Panc1 (cell line): Measurements from ENCODE around the gene INPP1. TPM values are rescaled to one million over a fixed set of nuclear protein-coding genes. Genes with fewer than 3 reads are reported as not detected.

Source experiments
- ATAC-seq: fragments of 200-7000 bp; cut with Tn5 transposase; 2 replicates; pipeline ENCODE4 v1.9.1; 2020; ENCODE audit warnings: mild to moderate bottlenecking, moderate library complexity
- BruUV-seq: library from RNA; stranded (reverse); fragments of 400-500 nt; replicated peaks from 2 replicates; lab custom pipeline; 2021; lab: Mats Ljungman, UMichigan
- CTCF ChIA-PET: fragments of 300-600 bp; sonication (Branson Sonifier 250); formaldehyde crosslinking; loops from one replicate; lab custom pipeline; 2022; ENCODE audit warnings: antibody characterized with exemption; lab: Charles Lee
- POLR2A ChIA-PET: fragments of 300-600 bp; sonication (Branson Sonifier 250); formaldehyde crosslinking; loops from one replicate; lab custom pipeline; 2022; ENCODE audit warnings: antibody characterized with exemption; lab: Charles Lee
- DNase-seq: peaks from one replicate; pipeline ENCODE4 v3.0.0-alpha.2; 2010; ENCODE audit warnings: low read depth, low spot score
- H3K27ac ChIP-seq: 2 replicates; pipeline ENCODE4 v1.5.1; 2011; ENCODE audit warnings: mild to moderate bottlenecking, low read length, inconsistent platforms
- H3K27me3 ChIP-seq: fragments of 200-500 bp; sonication (Bioruptor generic); 2 replicates; pipeline ENCODE4 v1.6.0; 2014; ENCODE audit warnings: low read length, inconsistent platforms; ENCODE audit not compliant: control insufficient read depth, insufficient read depth
- H3K36me3 ChIP-seq: fragments of 200-500 bp; sonication (Bioruptor generic); 2 replicates; pipeline ENCODE4 v1.5.1; 2014; ENCODE audit warnings: inconsistent platforms, mild to moderate bottlenecking, low read length, moderate library complexity; ENCODE audit not compliant: control insufficient read depth, insufficient read depth
- H3K4me1 ChIP-seq: 2 replicates; pipeline ENCODE4 v1.5.1; 2011; ENCODE audit warnings: inconsistent platforms, mild to moderate bottlenecking, low read length, moderate library complexity; ENCODE audit not compliant: control insufficient read depth, insufficient read depth
- H3K4me3 ChIP-seq, 2 experiments: 2 replicates each; pipeline ENCODE4 v1.5.1; 2011 to 2012; ENCODE audit warnings: low read depth in 2 of 2, low read length in 2 of 2, mild to moderate bottlenecking in 2 of 2, inconsistent platforms in 1 of 2, moderate library complexity in 1 of 2
- H3K9me3 ChIP-seq: fragments of 200-500 bp; sonication (Bioruptor generic); 2 replicates; pipeline ENCODE4 v1.5.1; 2014; ENCODE audit warnings: low read depth, mild to moderate bottlenecking, inconsistent platforms, low read length, moderate library complexity; ENCODE audit not compliant: control insufficient read depth, insufficient read depth
- CTCF ChIP-seq: fragments of 450-650 bp; IDR thresholded peaks from 2 replicates; pipeline ENCODE4 v1.5.1; 2017; ENCODE audit warnings: mild to moderate bottlenecking
- POLR2AphosphoS5 ChIP-seq: IDR thresholded peaks from 2 replicates; pipeline ENCODE4 v1.6.1; 2012; ENCODE audit warnings: mild to moderate bottlenecking, low read depth, low read length, moderate library complexity
- REST ChIP-seq, 2 experiments: IDR thresholded peaks; 2 replicates each; pipeline ENCODE4 v1.6.1; 2011 to 2012; ENCODE audit warnings: low read depth in 2 of 2, control low read depth in 1 of 2, low read length in 1 of 2, mild to moderate bottlenecking in 1 of 2, moderate library complexity in 1 of 2; ENCODE audit not compliant: insufficient read depth in 1 of 2
- SIN3A ChIP-seq: IDR thresholded peaks from 2 replicates; pipeline ENCODE4 v1.6.1; 2012; ENCODE audit warnings: low read depth, mild to moderate bottlenecking, low read length, moderate library complexity, borderline replicate concordance; ENCODE audit not compliant: insufficient read depth
- TCF7L2 ChIP-seq: IDR thresholded peaks from 2 replicates; pipeline ENCODE4 v1.6.1; 2011; ENCODE audit warnings: mild to moderate bottlenecking, low read depth, low read length, inconsistent platforms
- in situ Hi-C: cut with HindIII; loops from 2 replicates; pipeline ENCODE4 v1.10.0; 2016; ENCODE audit warnings: low sequenced_read_pairs, low pct_unique_long_range_greater_than_20kb
- intact Hi-C: fragments of 100-400 bp; cut with micrococcal nuclease; formaldehyde crosslinking; loops from one replicate; pipeline ENCODE4 v1.10.0; 2022; ENCODE audit not compliant: unreplicated experiment
- total RNA-seq: library from RNA; stranded (reverse); gene quantifications from one replicate; pipeline ENCODE4 v1.2.1, GENCODE V29; 2021; ENCODE audit not compliant: unreplicated experiment

INPP1 gene
- total RNA-seq, 1 experiment from 2014 or later = 10.8 TPM

DNA sequence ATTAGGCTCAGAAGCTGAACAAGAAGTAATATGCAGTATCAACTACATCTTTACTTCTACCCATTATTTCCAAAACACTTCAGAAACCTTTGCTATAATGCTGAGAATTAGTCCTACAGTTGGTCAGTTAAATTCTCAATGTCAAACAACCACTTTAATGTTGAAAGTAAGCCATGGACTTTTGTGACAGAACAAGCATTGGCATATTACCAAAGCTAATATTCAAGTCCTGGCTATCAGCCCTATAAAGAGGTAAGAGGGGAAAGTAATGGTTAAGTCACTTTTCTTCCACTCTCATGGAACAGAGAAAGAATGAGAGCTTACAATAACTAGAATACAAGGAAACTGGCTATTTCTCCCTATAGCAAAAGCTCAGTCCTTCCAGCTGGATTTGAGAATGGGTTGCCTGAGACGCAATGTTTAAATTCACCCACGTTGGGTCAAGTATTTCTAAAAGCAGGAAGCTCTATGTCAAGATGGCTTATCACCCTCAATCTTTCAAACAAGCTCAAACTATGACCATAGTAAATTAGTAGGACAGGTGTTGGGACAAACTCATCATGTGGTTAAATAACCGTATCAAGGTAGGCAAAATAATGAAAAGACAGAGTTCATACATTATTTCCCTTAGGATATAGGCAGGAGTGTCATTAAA, 33.3 kb downstream of the INPP1 start:
- TF ChIP-seq REST (IDR thresholded peaks at IDR 0.05; ENCODE audit: insufficient read depth in 1 of 2, low read depth in 2 of 2, low read length in 1 of 2) = no peak
- TF ChIP-seq TCF7L2 = no peak
- TF ChIP-seq CTCF = no peak
- TF ChIP-seq POLR2AphosphoS5 = no peak
- no peak for TF ChIP-seq SIN3A
- Histone ChIP-seq H3K9me3 (no peaks in the 10 kb centered on the region), H3K4me1 (no peaks in the 10 kb centered on the region), H3K4me3 (no peak overlapping the region), H3K27ac (no peak overlapping the region), H3K36me3 (no peaks in the 10 kb centered on the region), H3K27me3 (no peaks in the 10 kb centered on the region)
- intact Hi-C loops = no loop called here
- POLR2A ChIA-PET = no interaction called here
- in situ Hi-C loops = no loop called here
- ATAC-seq = no peak
- no TSS peak for BruUV-seq
- DNase-seq = no peak
- CTCF ChIA-PET = no interaction called here

DNA sequence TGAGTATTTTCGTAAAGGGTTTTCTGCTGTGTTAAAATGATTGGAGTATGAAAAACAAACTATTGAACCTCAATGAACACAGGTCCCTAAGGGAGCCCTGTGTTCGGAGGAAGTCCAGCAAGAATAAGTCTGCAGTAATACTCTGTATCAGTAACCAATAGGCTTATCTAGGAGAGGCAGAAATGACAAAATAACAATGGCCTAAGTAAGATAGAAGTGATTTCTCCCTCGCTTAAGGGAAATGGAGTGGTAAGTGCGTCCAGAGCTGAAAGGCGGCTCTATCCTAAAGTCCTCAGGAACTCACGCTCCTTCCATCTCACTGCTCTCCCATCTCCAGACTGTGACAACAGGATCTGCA, 35.5 kb downstream of the INPP1 start:
- Histone ChIP-seq H3K36me3 (no peaks in the 10 kb centered on the region), H3K4me1 (no peaks in the 10 kb centered on the region), H3K27ac (no peak overlapping the region), H3K9me3 (no peaks in the 10 kb centered on the region), H3K4me3 (no peak overlapping the region), H3K27me3 (no peaks in the 10 kb centered on the region)
- ChIA-PET POLR2A (no interaction called here), CTCF (no interaction called here)
- DNase-seq (no peak), ATAC-seq (no peak)
- TF ChIP-seq TCF7L2 (no peak), SIN3A (no peak), CTCF (no peak), POLR2AphosphoS5 (no peak), REST (IDR thresholded peaks at IDR 0.05; ENCODE audit: insufficient read depth in 1 of 2, low read depth in 2 of 2, low read length in 1 of 2) (no peak)
- no TSS peak for BruUV-seq
- in situ Hi-C loops (no loop called here), intact Hi-C loops (no loop called here)
